HG02970 (cell line): ENCODE measurements around the gene RPUSD1.
"Not testable (repeated sequence)": the region's sequence is repeated elsewhere in the genome, so short reads cannot be mapped to it uniquely, and the experiment has no call there.

Source experiments
- ATAC-seq: cut with Tn5 transposase; IDR thresholded peaks from one replicate; pipeline ENCODE4 v1.9.1; 2021; ENCODE audit warnings: mild to moderate bottlenecking, moderate library complexity, moderate number of reproducible peaks; ENCODE audit not compliant: unreplicated experiment, low FRiP score

RPUSD1 gene, protein sequence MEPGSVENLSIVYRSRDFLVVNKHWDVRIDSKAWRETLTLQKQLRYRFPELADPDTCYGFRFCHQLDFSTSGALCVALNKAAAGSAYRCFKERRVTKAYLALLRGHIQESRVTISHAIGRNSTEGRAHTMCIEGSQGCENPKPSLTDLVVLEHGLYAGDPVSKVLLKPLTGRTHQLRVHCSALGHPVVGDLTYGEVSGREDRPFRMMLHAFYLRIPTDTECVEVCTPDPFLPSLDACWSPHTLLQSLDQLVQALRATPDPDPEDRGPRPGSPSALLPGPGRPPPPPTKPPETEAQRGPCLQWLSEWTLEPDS

DNA sequence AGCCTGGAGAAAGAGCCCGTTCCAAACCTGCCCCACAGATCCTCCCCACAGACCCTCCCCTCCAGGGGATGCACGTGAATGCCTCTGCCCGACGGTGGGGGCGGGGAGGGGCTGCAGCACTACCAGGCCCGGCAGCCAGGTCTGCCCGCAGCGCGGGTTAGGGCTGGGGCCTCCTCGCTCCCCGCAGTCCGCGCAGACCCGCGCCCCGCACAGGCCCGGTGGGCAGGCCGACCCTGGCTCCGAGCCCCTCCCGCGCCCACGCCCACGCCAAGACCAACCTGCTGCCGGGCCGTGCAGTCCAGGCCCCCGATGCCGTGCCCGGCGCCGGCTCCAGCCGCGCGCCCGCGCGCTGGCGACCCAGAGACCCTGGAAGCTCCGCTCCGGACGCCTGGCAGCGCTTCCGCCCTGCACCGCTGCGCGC lies at the start of gene RPUSD1:
Gene RPUSD1, minus strand, starts transcription at position 404 of the 421 bp plus-strand sequence. CDS start 644 bp downstream, outside the sequence.
- ATAC-seq: no peak

DNA sequence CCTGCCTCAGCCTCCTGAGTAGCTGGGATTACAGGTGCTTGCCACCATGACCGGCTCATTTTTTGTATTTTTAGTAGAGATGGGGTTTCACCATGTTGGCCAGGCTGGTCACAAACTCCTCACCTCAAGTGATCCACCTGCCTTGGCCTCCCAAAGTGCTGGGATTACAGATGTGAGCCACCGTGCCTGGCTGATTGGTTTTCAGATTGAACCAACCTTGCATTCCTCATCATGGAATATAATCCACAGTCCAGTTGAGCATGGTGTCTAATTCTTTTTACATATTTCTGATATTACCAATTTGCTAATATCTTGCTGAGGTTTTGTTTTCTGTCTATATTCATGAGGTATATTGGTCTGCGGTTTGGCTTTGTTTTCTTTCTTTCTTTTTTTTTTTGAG lies 48.6 kb upstream of the RPUSD1 start:
- ATAC-seq: not testable (repeated sequence)

DNA sequence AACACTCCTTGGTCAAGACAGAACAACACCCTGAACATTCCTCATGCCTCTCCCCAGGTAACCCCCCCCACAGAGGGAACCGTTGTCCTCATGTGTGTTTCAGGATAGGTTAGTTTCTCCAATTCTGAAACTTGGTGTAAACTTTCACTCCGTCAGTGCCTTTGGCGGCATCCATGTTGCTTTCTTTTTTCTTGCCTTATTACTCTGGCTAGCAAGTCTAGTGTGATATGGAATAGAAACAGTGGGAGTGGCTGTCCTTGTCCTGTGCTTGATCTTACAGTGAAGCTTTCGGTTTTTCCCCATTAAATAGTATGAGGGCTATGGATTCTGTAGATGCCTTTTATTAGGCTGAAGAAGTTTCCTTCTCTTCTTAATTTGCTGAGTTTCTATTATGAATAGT lies 48.0 kb upstream of the RPUSD1 start:
- ATAC-seq: no peak

DNA sequence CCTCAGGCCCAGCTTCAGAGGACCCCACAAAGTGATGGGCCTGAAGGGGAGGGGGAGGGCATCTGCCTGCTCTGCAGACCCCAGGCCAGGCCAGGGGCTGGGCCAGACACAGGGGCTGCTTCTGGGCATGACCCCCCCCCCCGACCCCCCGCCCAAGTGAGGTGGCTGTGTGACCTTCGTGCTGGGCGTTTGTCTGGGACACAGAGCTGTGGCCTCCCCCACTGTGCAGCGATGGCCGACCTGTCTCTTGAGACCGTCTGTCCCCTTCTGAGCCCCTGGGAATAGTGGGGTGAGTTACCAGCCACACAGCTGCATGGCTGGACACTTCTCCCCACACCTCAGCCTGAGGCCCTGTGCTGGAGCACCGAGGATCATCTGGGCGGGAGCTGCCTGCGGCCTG lies 47.2 kb upstream of the RPUSD1 start:
- ATAC-seq: no peak

DNA sequence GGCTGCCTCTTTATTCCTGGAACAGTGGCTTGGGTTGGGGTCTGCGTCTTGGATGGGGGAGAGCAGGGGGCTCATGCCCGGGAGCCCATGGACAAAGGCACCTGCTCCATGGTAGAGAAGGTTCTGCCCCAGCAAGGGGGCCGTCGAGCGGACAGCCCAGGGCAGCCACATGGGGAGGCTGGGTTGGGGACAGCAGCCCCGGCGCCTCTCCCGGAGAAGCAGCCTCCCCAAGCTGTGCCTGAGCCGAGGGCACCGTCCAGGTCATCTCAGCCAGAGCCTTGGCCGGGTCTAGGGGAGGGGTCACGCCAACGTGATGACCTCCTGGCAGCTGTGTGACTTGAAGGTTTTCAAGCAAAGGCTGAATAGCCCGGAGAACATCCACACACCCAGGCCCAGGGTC lies 45.2 kb upstream of the RPUSD1 start:
- ATAC-seq: no peak

DNA sequence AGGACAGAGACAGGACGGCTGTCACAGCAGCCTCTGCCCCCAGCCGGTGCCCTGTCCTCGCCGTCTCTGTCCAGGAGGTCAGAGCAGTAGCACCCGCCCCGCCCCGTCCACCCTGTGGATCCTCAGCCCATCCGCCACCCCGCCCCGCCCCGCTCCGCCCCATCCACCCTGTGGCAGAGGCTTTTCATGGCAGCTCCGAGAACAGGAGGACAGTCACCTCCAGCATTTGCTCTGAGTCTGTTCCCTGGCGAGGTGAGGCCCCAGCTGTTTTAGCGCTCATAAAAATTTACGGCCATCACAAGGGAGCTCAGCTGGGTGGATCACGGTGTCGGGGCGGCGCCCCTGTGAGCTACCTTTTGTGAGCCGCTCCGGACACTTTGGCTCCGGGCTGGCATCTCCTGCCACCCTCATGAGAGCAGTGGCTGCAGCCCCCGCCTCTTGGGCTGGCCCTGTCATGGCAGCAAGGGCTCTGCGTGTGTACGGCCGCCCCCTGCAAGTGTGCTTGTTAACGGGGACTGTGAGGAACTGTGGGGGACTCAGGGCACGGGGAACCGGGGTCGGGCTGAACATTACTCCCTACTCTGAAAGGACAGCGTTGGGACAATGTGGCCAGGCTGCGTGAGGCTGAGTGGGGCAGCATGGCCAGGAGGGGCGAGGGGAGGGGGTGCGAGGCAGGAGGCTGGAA lies 44.6 kb upstream of the RPUSD1 start:
- no peak for ATAC-seq

DNA sequence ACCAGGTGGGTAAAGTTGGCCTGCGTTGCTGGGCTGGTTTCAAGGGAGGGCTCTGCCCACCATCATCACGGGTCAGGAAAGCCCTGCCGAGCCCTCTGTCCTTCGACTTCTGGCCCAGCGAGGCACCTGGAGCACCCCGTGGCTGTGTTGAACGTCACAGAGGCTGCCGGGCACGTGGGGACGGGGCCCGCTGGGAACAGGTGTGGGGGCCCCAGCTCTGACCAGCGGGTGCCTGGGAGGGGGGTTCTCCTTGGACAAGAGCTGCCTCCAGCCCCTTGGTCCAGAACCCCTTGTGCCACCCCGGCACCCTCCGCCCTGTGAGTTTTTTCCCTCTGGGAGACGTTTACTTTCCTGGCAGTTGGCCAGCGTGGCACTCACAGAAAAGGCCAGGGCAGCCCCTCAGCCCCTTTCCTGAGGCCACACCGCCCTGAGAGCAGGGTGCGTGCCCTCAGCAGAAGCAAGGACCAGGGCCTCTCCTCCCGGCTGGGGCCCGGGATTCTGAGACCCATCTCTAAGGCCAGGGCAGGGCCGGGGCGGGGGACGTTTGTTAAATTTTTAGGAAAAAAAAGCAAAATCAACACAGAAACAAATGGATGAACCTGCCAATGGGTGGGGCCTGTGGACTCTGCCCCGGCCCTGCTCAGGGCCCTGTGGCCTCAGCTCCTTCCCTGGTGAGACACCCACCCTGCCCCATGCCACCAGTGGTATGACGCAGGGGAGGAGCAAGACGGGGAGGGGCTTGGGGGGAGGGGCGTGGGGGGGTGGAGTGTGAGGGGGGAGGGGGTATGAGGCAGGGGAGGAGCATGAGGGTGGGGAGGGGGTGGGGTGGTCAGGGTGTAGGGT lies 43.6 kb upstream of the RPUSD1 start:
- ATAC-seq: no peak

DNA sequence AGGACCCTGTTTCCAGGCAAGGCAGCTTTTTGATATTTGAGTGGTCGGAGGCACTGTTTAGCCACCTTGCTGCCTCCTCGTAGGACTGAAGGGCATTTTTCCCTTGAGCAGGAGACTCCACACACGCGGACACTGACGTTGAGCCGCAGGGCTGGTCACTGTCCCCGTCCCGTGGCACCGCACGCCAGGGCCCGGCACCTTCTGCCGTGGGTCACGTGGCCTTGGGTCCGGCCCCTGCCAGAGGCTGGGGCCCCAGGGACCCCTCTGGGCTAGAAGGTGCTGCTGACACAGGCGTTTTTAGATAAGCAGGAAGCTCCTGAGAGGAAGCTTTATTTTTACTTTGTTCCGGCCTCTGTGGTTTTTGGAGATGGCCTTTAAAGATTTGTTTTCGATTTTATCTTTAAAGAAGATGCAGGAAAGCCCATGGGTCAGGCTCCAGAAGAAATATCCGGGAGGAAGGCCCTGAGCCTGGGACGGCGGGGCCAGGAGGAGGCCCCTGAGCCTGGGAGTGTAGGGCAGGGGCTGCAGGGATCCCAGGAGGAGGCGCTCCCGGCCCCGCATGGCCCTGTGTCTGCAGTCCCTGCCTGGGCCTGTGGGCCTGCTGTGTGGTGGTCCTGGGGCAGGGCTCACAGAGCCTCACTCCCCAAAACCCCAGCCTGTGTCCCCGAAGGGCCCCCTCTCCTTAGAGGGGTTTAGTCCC lies 42.8 kb upstream of the RPUSD1 start:
- ATAC-seq: no peak

DNA sequence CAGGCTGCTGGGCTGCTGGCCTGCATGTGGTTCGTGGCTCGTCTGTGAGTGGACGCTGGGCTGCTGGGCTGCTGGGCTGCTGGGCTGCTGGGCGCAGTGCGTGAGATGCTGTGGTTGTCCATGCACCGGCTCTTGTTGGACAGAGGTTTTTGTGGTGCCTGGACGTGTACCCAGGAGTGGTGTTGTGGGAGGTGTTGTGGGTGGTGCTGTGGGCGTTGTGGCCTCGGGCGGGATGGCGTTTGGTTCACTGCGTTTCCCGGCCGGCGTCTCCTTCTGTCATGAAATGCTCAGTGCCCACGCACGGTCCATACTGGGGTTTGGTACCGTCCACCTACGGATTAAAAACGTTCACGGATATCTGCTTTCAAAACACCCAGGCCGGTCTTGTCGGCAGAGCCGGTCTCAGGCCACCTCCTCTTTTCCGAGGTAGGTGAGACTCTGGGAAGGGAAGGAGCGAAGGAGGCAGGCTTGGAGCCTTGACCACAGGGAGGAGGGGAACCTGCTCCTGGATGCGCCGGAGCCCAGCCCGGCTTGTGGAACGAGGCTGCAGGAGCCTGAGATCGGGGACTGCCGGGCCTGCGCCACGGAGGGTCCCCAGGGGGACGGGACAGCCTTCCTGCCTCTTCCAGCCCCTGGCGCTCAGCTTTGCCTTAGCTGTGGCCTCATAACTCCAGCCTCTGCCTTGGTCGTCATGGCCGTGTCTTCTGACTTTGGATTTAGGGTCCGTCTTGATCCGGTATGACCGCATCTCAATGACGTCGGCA lies 42.1 kb upstream of the RPUSD1 start:
- no peak for ATAC-seq

DNA sequence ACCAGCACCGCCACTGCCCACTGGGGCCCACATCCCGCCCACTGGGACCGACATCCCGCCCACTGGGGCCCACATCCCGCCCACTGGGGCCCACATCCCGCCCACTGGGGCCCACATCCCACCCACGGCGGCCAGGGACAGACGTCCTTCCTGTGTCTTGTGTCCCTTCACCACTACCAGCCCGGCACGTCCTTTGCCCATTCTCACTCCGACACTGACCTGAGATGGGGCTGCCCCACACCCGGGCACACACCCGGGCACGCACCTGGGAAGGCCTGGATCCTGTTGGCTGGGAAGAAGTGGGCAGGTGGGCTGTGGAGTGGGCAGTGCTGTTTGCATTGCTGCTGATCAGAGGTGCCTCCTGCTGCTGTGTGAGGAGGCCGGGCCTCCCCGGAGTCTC lies 40.7 kb upstream of the RPUSD1 start:
- ATAC-seq: no peak

DNA sequence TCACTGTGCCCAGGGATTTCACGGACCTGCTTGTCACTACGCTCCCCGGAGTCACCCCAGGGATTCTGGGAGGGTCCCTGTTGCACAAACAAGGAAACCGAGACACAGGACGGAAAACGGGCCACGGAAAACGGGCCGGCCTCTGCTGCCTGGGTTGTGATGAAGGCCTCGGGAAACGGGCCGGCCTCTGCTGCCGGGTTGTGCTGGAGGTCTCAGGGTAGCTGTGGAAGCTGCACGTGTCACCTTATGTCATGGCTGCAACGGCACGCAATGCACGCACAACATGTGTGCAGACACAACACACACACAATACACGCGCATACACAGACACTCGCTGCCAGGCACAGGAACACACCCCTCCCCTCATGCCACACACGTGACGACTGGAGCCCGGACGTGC lies 39.3 kb upstream of the RPUSD1 start:
- ATAC-seq: no peak

DNA sequence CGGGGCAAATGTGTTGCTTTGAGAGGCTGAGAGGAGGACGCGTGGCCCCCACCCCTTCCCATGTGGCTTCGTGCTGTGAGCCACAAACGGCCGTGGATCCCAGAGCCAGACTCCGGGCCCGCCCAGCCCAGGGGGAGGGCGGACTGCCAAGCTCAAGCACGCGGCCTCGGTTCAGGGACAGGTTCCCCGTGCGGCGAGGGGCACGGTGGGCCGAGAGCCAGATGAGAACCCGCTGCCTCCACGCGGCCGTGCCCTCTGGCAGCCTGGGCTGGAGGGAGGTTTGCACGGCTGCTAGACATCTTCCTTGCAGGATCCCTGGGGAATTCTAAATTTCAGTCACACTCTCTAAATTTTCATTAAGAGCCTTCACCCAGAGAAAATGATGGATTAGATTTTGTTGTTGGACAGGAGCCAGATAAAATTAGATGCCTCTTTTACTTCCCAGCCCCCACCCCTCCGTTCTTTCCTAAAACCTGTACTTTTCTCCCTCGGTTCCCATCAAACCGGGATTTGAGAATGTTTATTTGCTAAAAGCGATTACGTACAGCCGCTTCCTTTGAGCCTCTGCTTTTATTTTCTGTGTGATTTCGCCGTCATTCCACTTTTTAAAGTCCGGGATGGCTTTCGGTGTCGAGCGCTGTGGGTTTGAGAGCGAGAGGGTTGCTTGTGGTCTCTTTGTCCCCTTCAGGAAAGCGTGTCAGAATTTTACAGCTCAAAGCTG lies 37.3 kb upstream of the RPUSD1 start:
- ATAC-seq: no peak

DNA sequence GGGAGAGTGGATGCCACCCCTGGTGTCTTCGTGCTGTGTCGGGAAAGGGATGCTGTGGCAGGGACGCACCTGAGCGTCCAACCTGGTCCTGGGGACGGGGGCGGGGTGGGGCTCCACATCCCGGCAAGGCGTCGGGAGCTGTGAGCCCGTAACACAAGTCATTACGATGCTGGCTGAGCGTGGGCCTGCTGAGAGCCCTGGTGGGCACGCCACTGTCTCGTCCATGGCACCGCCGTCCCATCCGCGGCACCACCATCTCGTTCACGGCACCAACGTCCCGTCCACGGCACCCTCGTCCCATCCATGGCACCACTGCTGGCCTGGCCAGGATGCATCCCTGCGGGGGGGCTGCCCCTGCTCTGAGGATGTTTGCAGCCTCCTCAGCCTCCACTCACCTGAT lies 36.4 kb upstream of the RPUSD1 start:
- ATAC-seq: no peak

DNA sequence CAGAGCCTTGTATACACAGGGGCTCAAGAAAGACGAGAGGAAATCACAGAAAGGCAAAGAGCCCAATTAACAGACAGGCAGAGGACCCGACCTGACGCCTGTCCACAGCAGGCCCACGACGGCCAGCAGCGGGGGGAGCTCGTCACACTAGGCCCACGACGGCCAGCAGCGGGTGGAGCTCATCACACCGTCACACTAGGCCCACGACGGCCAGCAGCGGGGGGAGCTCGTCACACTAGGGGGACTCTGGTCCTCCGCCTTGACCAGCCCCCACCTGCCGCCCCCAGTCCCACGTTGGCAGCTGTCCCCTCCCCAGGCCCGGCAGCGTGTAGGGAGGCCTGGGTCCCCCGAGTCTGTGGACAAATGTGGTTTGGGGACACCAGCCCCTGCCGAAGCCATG lies 36.0 kb upstream of the RPUSD1 start:
- ATAC-seq: no peak

DNA sequence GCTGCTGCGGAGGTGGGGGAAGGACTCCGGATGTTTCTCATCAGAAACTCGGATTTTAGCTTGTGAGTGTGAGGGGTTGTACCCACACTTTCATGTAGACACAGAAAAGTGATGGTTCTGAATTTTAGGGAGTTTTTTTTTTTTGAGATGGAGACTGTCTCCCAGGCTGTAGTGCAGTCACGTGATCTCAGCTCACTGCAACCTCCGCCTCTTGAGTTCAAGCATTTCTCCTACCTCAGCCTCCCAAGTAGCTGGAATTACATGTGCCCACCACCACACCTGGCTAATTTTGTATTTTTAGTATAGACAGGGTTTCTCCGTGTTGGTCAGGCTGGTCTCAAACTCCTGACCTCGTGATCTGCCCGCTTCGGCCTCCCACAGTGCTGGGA lies 34.7 kb upstream of the RPUSD1 start:
- ATAC-seq: no peak

DNA sequence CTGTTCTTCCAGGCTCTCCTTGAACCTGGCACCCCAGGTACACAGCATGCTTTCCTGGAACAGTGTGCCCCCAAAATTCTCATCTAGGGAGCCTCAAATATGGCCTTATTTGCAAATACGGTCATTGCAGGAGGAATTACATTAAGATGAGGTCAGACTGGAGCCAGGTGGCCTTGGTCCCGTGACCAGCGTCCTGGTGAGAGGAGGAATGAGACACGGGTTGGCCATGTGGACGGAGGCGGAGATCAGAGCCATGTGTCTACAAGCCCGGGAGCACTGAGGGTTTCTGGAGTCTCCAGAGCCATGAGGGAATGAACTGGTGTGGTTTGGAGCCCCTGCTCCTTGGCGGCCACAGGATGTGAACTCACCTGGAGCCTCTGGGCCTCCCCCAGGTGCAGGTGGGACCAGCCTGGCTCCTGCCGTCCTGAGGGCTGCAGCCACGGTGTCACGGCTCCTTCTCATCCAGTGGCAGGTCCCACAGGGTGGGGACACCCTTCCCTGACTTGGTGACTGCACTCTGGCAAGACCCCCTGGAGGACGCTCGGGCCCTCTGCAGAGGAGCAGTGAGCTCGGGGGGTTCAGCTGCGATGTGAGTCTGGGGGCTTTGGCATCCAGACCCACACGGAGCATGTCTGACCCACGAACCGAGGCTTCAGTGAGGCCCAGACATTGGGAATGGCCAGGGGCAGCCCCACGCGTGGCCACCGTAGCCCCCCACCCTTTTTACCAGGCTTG lies 34.2 kb upstream of the RPUSD1 start:
- no peak for ATAC-seq

DNA sequence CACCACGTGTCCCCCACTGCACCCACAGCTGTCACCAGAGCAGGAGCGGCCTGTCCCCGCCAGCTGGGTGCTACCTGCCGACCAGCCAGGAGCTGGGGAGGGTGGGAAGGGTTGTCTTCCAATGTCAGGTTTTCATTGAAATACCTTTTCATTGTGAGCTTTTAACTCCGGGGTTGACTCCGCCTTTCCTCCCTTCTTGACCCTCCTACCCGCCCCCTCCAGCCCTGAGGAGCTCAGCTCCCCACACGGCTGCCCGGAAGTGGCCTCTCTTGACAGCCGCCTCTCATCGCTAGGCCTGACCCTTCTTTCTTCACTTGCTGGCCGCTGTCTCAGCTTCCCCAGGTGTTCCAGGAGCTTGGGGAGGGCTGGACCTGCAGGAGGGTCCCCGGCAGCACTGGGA lies 33.6 kb upstream of the RPUSD1 start:
- ATAC-seq: no peak

DNA sequence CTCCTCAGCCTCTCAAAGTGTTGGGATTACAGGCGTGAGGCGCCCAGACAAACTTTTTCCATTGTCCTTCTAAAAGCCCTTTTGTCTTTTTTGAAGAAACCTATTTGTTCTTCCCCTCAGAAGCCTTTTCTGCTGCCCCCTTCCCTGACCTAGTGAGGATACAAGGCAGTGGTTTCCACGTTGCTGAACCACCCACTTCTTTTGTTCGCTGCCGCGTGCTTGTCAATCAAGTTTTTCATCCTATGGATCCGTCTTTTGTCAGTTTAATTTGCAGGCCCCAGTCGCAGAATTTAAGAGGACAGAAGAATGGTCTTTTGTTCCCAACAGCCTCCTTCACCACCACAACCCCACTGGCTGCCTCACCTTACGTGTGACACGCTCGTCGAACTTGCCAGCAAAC lies 32.6 kb upstream of the RPUSD1 start:
- ATAC-seq: no peak

DNA sequence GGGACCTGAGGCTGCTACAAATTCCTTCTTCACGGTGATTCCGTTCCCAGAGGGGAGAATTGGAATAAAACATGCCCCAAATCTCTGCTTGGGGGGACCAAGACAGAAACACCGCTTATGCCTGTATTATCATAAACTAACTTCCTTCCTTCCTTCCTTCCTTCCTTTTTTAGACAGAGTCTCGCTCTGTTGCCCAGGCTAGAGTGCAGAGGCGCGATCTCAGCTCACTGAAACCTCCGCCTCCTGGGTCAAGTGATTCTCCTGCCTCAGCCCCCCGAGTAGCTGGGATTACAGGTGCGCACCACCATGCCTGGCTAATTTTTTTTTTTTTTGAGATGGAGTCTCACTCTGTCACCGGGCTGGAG lies 31.8 kb upstream of the RPUSD1 start:
- ATAC-seq: not testable (repeated sequence)
